HEK293 (cell line): Measurements from ENCODE around the gene ANO9.
"Not testable (repeated sequence)": the region's sequence is repeated elsewhere in the genome, so short reads cannot be mapped to it uniquely, and the experiment has no call there.

Experiments
- CTCF ChIA-PET: fragments of 350-600 bp; formaldehyde crosslinking; extraction: SDS; loops from one replicate; lab custom pipeline; 2021; ENCODE audit warnings: antibody characterized with exemption; lab: Yijun Ruan, JAX
- POLR2A ChIA-PET: fragments of 300-600 bp; formaldehyde crosslinking; extraction: SDS; loops from one replicate; lab custom pipeline; 2020; ENCODE audit warnings: antibody characterized with exemption, inconsistent platforms; lab: Yijun Ruan, JAX
- H3K27ac ChIP-seq: fragments of 200-500 bp; sonication (Bioruptor generic); 2 replicates; pipeline ENCODE4 v1.5.1; 2014; ENCODE audit warnings: low read depth, low read length, control low read depth, inconsistent platforms; ENCODE audit errors: extremely low read depth
- H3K36me3 ChIP-seq, 2 experiments: fragments of 200-500 bp in 1 of 2; sonication (Bioruptor generic) in 1 of 2; 1 replicate in 1 of 2; 2 replicates in 1 of 2; pipeline ENCODE4 v1.5.1; 2014 to 2017; ENCODE audit warnings: inconsistent platforms in 2 of 2, low read length in 2 of 2; ENCODE audit not compliant: control insufficient read depth in 2 of 2, insufficient read depth in 1 of 2
- H3K4me1 ChIP-seq: fragments of 200-500 bp; sonication (Bioruptor generic); 2 replicates; pipeline ENCODE4 v1.5.1; 2014; ENCODE audit warnings: mild to moderate bottlenecking, low read length, inconsistent platforms; ENCODE audit not compliant: control insufficient read depth, insufficient read depth
- H3K4me3 ChIP-seq: 2 replicates; pipeline ENCODE4 v1.5.1; 2011; ENCODE audit warnings: low read depth, mild to moderate bottlenecking, control low read depth, low read length, moderate library complexity
- H3K9me3 ChIP-seq: fragments of 200-500 bp; sonication (Bioruptor generic); 2 replicates; pipeline ENCODE4 v1.5.1; 2014; ENCODE audit warnings: low read depth, low read length, inconsistent platforms; ENCODE audit not compliant: control insufficient read depth, insufficient read depth
- BCL11B ChIP-seq: fragments of 450-650 bp; formaldehyde crosslinking; IDR thresholded peaks from 2 replicates; pipeline ENCODE4 v1.5.1; 2016; ENCODE audit warnings: low read depth, missing biosample characterization, missing genetic modification characterization
- EGR2 ChIP-seq: fragments of 450-650 bp; formaldehyde crosslinking; IDR thresholded peaks from 2 replicates; pipeline ENCODE4 v1.5.1; 2016; ENCODE audit warnings: low read depth, missing biosample characterization, missing genetic modification characterization
- GLIS1 ChIP-seq: fragments of 450-650 bp; formaldehyde crosslinking; IDR thresholded peaks from 2 replicates; pipeline ENCODE4 v1.5.1; 2016; ENCODE audit warnings: missing biosample characterization, missing genetic modification characterization
- GLIS2 ChIP-seq: fragments of 450-650 bp; formaldehyde crosslinking; IDR thresholded peaks from 2 replicates; pipeline ENCODE4 v1.5.1; 2016; ENCODE audit warnings: missing biosample characterization, missing genetic modification characterization
- KLF10 ChIP-seq: fragments of 450-650 bp; IDR thresholded peaks from 2 replicates; pipeline ENCODE4 v1.5.1; 2018; ENCODE audit warnings: missing biosample characterization, mild to moderate bottlenecking, missing genetic modification characterization
- KLF17 ChIP-seq: fragments of 450-650 bp; formaldehyde crosslinking; IDR thresholded peaks from 2 replicates; pipeline ENCODE4 v1.5.1; 2016; ENCODE audit warnings: missing biosample characterization, missing genetic modification characterization
- KLF9 ChIP-seq: fragments of 450-650 bp; formaldehyde crosslinking; IDR thresholded peaks from 2 replicates; pipeline ENCODE4 v1.5.1; 2016; ENCODE audit warnings: missing biosample characterization, missing genetic modification characterization, low read depth
- SCRT1 ChIP-seq: fragments of 450-650 bp; formaldehyde crosslinking; IDR thresholded peaks from 2 replicates; pipeline ENCODE4 v1.5.1; 2016; ENCODE audit warnings: missing biosample characterization, missing genetic modification characterization, borderline replicate concordance
- SCRT2 ChIP-seq: fragments of 450-650 bp; formaldehyde crosslinking; IDR thresholded peaks from 2 replicates; pipeline ENCODE4 v1.5.1; 2016; ENCODE audit warnings: missing biosample characterization, missing genetic modification characterization
- ZFHX2 ChIP-seq: fragments of 450-650 bp; formaldehyde crosslinking; conservative IDR thresholded peaks from 2 replicates; pipeline ENCODE4 v1.5.1; 2016; ENCODE audit warnings: missing biosample characterization, missing genetic modification characterization
- ZFP3 ChIP-seq: fragments of 450-650 bp; formaldehyde crosslinking; IDR thresholded peaks from 2 replicates; pipeline ENCODE4 v1.5.1; 2016; ENCODE audit warnings: low read depth, missing biosample characterization, missing genetic modification characterization
- ZNF138 ChIP-seq: fragments of 450-650 bp; formaldehyde crosslinking; IDR thresholded peaks from 2 replicates; pipeline ENCODE4 v1.5.1; 2016; ENCODE audit warnings: missing biosample characterization, missing genetic modification characterization, borderline replicate concordance
- ZNF791 ChIP-seq: fragments of 450-650 bp; formaldehyde crosslinking; IDR thresholded peaks from 2 replicates; pipeline ENCODE4 v1.5.1; 2016; ENCODE audit warnings: missing biosample characterization, missing genetic modification characterization
- TF ChIP-seq, protein P1 (sequence below): fragments of 450-650 bp; formaldehyde crosslinking; IDR thresholded peaks from 2 replicates; pipeline ENCODE4 v1.5.1; 2016; ENCODE audit warnings: missing biosample characterization, missing genetic modification characterization, borderline replicate concordance
- TF ChIP-seq, protein P2 (sequence below): fragments of 450-650 bp; formaldehyde crosslinking; IDR thresholded peaks from 2 replicates; pipeline ENCODE4 v1.5.1; 2017; ENCODE audit warnings: missing biosample characterization, missing genetic modification characterization

Gene ANO9

GRCh38 chr11:392102-392777, 49.6 kb downstream of the ANO9 start:
- no peak for TF ChIP-seq KLF10
- TF ChIP-seq KLF9 (tag by site-specific recombination), result no peak
- TF ChIP-seq ZFP3 (tag by site-specific recombination), result no peak
- TF ChIP-seq ZNF138, result no peak
- TF ChIP-seq, protein P1, sequence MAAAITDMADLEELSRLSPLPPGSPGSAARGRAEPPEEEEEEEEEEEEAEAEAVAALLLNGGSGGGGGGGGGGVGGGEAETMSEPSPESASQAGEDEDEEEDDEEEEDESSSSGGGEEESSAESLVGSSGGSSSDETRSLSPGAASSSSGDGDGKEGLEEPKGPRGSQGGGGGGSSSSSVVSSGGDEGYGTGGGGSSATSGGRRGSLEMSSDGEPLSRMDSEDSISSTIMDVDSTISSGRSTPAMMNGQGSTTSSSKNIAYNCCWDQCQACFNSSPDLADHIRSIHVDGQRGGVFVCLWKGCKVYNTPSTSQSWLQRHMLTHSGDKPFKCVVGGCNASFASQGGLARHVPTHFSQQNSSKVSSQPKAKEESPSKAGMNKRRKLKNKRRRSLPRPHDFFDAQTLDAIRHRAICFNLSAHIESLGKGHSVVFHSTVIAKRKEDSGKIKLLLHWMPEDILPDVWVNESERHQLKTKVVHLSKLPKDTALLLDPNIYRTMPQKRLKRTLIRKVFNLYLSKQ (tag by site-specific recombination), result no peak
- no peak for TF ChIP-seq GLIS1
- no peak for TF ChIP-seq KLF17 (tag by site-specific recombination)
- no peak for TF ChIP-seq BCL11B (tag by site-specific recombination)
- Histone ChIP-seq H3K36me3 (peaks cover 0 to 12% of the 10 kb centered on the region in 2 experiments; a peak in 1 of 3 replicates), H3K4me3 (no peak overlapping the region), H3K4me1 (no peaks in the 10 kb centered on the region; the same call in 1 of the 2 replicates), H3K9me3 (no peaks in the 10 kb centered on the region), H3K27ac (no peak overlapping the region)
- POLR2A ChIA-PET, result interaction anchor here (1.0 kb wide), 1 partner anchor 21 kb away, joined by 3 read pairs; no protein-coding TSS in a partner anchor
- CTCF ChIA-PET, result no interaction called here

- TF ChIP-seq ZFHX2 (tag by site-specific recombination) (peak; percentile 69), EGR2 (peak; percentile 57; the same call in 1 of the 2 replicates), GLIS2 (tag by site-specific recombination) (no peak)
- POLR2A ChIA-PET, result interaction anchor here (0.6 kb wide), 1 partner anchor 145 kb away, joined by 3 read pairs; no protein-coding TSS in a partner anchor
- Histone ChIP-seq H3K36me3 (peaks cover 0 to 3% of the 10 kb centered on the region in 2 experiments; a peak in 1 of 3 replicates), H3K9me3 (no peaks in the 10 kb centered on the region), H3K27ac (no peak overlapping the region), H3K4me1 (no peaks in the 10 kb centered on the region; the same call in 1 of the 2 replicates), H3K4me3 (no peak overlapping the region)
- CTCF ChIA-PET, result no interaction called here
These were observed 50.4 kb downstream of the ANO9 start for GRCh38 chr11:391117-392017.

- Histone ChIP-seq H3K4me1 (no peaks in the 10 kb centered on the region; the same call in 1 of the 2 replicates), H3K9me3 (no peaks in the 10 kb centered on the region), H3K27ac (no peak overlapping the region), H3K4me3 (no peak overlapping the region)
- no peak for TF ChIP-seq ZNF791 (tag by site-specific recombination)
- peak; percentile 63; the same call in 1 of the 2 replicates for TF ChIP-seq SCRT1 (tag by site-specific recombination)
- TF ChIP-seq, protein P2, sequence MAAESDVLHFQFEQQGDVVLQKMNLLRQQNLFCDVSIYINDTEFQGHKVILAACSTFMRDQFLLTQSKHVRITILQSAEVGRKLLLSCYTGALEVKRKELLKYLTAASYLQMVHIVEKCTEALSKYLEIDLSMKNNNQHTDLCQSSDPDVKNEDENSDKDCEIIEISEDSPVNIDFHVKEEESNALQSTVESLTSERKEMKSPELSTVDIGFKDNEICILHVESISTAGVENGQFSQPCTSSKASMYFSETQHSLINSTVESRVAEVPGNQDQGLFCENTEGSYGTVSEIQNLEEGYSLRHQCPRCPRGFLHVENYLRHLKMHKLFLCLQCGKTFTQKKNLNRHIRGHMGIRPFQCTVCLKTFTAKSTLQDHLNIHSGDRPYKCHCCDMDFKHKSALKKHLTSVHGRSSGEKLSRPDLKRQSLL, result no peak
- TF ChIP-seq SCRT2 (tag by site-specific recombination), result peak; percentile 81
- TF ChIP-seq, all 188 proteins: peak for 2
- no peaks in the 10 kb centered on the region for H3K36me3 ChIP-seq
- CTCF ChIA-PET, result no interaction called here
- POLR2A ChIA-PET, result no interaction called here
These were observed 51.6 kb downstream of the ANO9 start for GRCh38 chr11:390175-390574.

DNA sequence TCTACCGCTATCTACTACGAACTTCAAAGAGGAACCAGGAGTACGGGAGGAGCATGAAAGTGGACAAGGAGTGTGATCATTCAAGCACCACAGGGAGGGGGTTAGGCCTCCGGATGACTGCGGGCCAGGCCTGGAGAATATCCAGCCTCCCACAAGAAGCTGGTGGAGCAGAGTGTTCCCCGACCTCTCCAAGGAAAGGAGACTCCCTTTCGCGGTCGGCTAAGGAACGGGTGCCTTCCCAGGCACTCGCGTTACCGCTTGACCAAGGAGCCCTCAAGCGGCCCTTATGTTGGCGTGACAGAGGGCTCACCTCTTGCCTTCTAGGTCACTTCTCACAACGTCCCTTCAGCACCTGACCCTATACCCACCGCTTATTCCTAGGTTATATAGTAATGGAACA, 52.4 kb downstream of the ANO9 start:
- H3K9me3 ChIP-seq, H3K27ac ChIP-seq, H3K36me3 ChIP-seq, H3K4me3 ChIP-seq, H3K4me1 ChIP-seq, POLR2A ChIA-PET, CTCF ChIA-PET: not testable (repeated sequence)
